GM21717 (cell line): Measurements from ENCODE around the gene RSPH3.
"Not testable (repeated sequence)": the region's sequence is repeated elsewhere in the genome, so short reads cannot be mapped to it uniquely, and the experiment has no call there.

Experiments used
- ATAC-seq: cut with Tn5 transposase; IDR thresholded peaks from one replicate; pipeline ENCODE4 v1.9.1; 2021; ENCODE audit warnings: mild to moderate bottlenecking, moderate library complexity; ENCODE audit not compliant: unreplicated experiment

RSPH3 gene

GRCh38 chr6:158999666-159000403, at the start of gene RSPH3:
Gene RSPH3 (minus strand): TSS chr6:159000202. CDS start chr6:158999550, 652 bp downstream.
- ATAC-seq: peak; percentile 91

GRCh38 chr6:159047891-159048685, 48.1 kb upstream of the RSPH3 start:
- no peak for ATAC-seq

GRCh38 chr6:159045801-159046200, 45.8 kb upstream of the RSPH3 start:
- ATAC-seq: no peak

GRCh38 chr6:159044899-159045727, 45.1 kb upstream of the RSPH3 start, which contains the start of gene TAGAP:
Gene TAGAP (minus strand): TSS chr6:159044991. CDS start chr6:159044146, 845 bp downstream.
- peak; percentile 87 for ATAC-seq

GRCh38 chr6:159043947-159044346, 43.9 kb upstream of the RSPH3 start:
- ATAC-seq: no peak

GRCh38 chr6:159043251-159043650, 43.2 kb upstream of the RSPH3 start:
- no peak for ATAC-seq

- ATAC-seq: no peak
These were observed 42.8 kb upstream of the RSPH3 start for GRCh38 chr6:159042826-159043181.

- ATAC-seq: peak; percentile 31
These were observed 42.2 kb upstream of the RSPH3 start for GRCh38 chr6:159042003-159042825.

- no peak for ATAC-seq
These were observed 41.2 kb upstream of the RSPH3 start for GRCh38 chr6:159041181-159041580.

- ATAC-seq: no peak
These were observed 39.9 kb upstream of the RSPH3 start for GRCh38 chr6:159039885-159040258.

- ATAC-seq: peak; percentile 70
These were observed 39.2 kb upstream of the RSPH3 start for GRCh38 chr6:159038914-159039884.

- ATAC-seq: not testable (repeated sequence)
These were observed 38.3 kb upstream of the RSPH3 start for GRCh38 chr6:159038318-159038717.

- no peak for ATAC-seq
These were observed 37.8 kb upstream of the RSPH3 start for GRCh38 chr6:159037756-159038290.

GRCh38 chr6:159036673-159037072, 36.7 kb upstream of the RSPH3 start:
- ATAC-seq: no peak

GRCh38 chr6:159035891-159036290, 35.9 kb upstream of the RSPH3 start:
- ATAC-seq: no peak

GRCh38 chr6:159033160-159034049, 33.4 kb upstream of the RSPH3 start:
- no peak for ATAC-seq

- no peak for ATAC-seq
These were observed 31.8 kb upstream of the RSPH3 start for GRCh38 chr6:159031846-159032245.

- no peak for ATAC-seq
These were observed 30.2 kb upstream of the RSPH3 start for GRCh38 chr6:159030168-159030567.
